HepG2 (cell line): Measurements from ENCODE around the gene NKX1-1. TPM values are rescaled to one million over a fixed set of nuclear protein-coding genes. Genes with fewer than 3 reads are reported as not detected.

Source experiments
- AHR ChIP-seq: IDR thresholded peaks from 2 replicates; pipeline ENCODE4 v1.6.1; 2018; ENCODE audit warnings: missing genetic modification reagents, missing compliant biosample characterization
- ATM ChIP-seq: fragments of 450-650 bp; IDR thresholded peaks from 2 replicates; pipeline ENCODE4 v1.7.1; 2017; ENCODE audit warnings: mild to moderate bottlenecking, borderline replicate concordance
- ELK4 ChIP-seq: sonication (generic); formaldehyde crosslinking; IDR thresholded peaks from 2 replicates; pipeline ENCODE4 v1.9.0; 2021; ENCODE audit warnings: missing genetic modification reagents, borderline replicate concordance
- ETV6 ChIP-seq: sonication (generic); formaldehyde crosslinking; conservative IDR thresholded peaks from 2 replicates; pipeline ENCODE4 v1.4.0; 2020; ENCODE audit warnings: missing genetic modification reagents
- HNRNPK ChIP-seq: fragments of 200-400 bp; formaldehyde crosslinking; IDR thresholded peaks from 2 replicates; pipeline ENCODE4 v1.6.1; 2018; ENCODE audit warnings: low read length, low read depth, moderate library complexity, mild to moderate bottlenecking; ENCODE audit not compliant: poor library complexity, severe bottlenecking
- IRF2 ChIP-seq: IDR thresholded peaks from 2 replicates; pipeline ENCODE4 v1.6.1; 2018; ENCODE audit warnings: missing genetic modification reagents, missing compliant biosample characterization
- MEIS2 ChIP-seq: sonication (generic); formaldehyde crosslinking; IDR thresholded peaks from 2 replicates; pipeline ENCODE4 v1.9.0; 2021; ENCODE audit warnings: mild to moderate bottlenecking, missing genetic modification reagents
- NCOR1 ChIP-seq: fragments of 200-600 bp; sonication (generic); IDR thresholded peaks from 2 replicates; pipeline ENCODE4 v1.7.0; 2017; ENCODE audit warnings: antibody characterized with exemption, low read length, borderline replicate concordance
- RAD21 ChIP-seq: fragments of 450-650 bp; formaldehyde crosslinking; IDR thresholded peaks from 2 replicates; pipeline ENCODE4 v1.5.0; 2020; ENCODE audit warnings: mild to moderate bottlenecking
- RARA ChIP-seq: IDR thresholded peaks from 2 replicates; pipeline ENCODE4 v1.6.1; 2016; ENCODE audit warnings: missing genetic modification reagents, missing compliant biosample characterization
- REXO4 ChIP-seq: sonication (generic); formaldehyde crosslinking; IDR thresholded peaks from 2 replicates; pipeline ENCODE4 v1.8.0; 2022; ENCODE audit warnings: missing genetic modification reagents, mild to moderate bottlenecking, borderline replicate concordance
- TBX2 ChIP-seq: sonication (generic); formaldehyde crosslinking; IDR thresholded peaks from 2 replicates; pipeline ENCODE4 v1.5.0; 2020; ENCODE audit warnings: missing genetic modification reagents, mild to moderate bottlenecking, borderline replicate concordance
- THAP11 ChIP-seq: IDR thresholded peaks from 2 replicates; pipeline ENCODE4 v1.6.1; 2016; ENCODE audit warnings: missing biosample characterization, missing genetic modification reagents
- ZBTB20 ChIP-seq: sonication (generic); formaldehyde crosslinking; IDR thresholded peaks from 2 replicates; pipeline ENCODE4 v1.8.1; 2023; ENCODE audit warnings: missing genetic modification reagents, low read depth, mild to moderate bottlenecking, borderline replicate concordance
- ZIK1 ChIP-seq: sonication (generic); formaldehyde crosslinking; IDR thresholded peaks from 2 replicates; pipeline ENCODE4 v1.5.0; 2020; ENCODE audit warnings: mild to moderate bottlenecking, low read depth, missing genetic modification reagents, borderline replicate concordance
- ZNF224 ChIP-seq: sonication (generic); formaldehyde crosslinking; IDR thresholded peaks from 2 replicates; pipeline ENCODE4 v1.5.0; 2020; ENCODE audit warnings: mild to moderate bottlenecking, missing genetic modification reagents
- ZNF225 ChIP-seq: sonication (generic); formaldehyde crosslinking; IDR thresholded peaks from 2 replicates; pipeline ENCODE4 v1.4.0; 2020; ENCODE audit warnings: mild to moderate bottlenecking, missing genetic modification reagents
- ZNF260 ChIP-seq: sonication (generic); formaldehyde crosslinking; IDR thresholded peaks from 2 replicates; pipeline ENCODE4 v1.4.0; 2020; ENCODE audit warnings: missing genetic modification reagents, low read depth, mild to moderate bottlenecking, borderline replicate concordance
- ZNF343 ChIP-seq: sonication (generic); formaldehyde crosslinking; IDR thresholded peaks from 2 replicates; pipeline ENCODE4 v1.4.0; 2020; ENCODE audit warnings: mild to moderate bottlenecking, missing genetic modification reagents
- ZNF451 ChIP-seq: sonication (generic); formaldehyde crosslinking; IDR thresholded peaks from 2 replicates; pipeline ENCODE4 v1.5.0; 2020; ENCODE audit warnings: mild to moderate bottlenecking, missing genetic modification reagents
- ZNF605 ChIP-seq: sonication (generic); formaldehyde crosslinking; IDR thresholded peaks from 2 replicates; pipeline ENCODE4 v1.8.0; 2022; ENCODE audit warnings: mild to moderate bottlenecking, missing genetic modification reagents
- polyA plus RNA-seq, 8 experiments: library from polyadenylated mRNA; depleted of rRNA in 3 of 8; stranded (reverse) in 7 of 8; unstranded in 1 of 8; fragments of >200 nt; fragmentation: Illumina TruSeq in 4 of 8; extraction: Trizol in 4 of 8; gene quantifications; 2 replicates each; pipeline versions ENCODE4 v1.2.1 to v1.2.3, GENCODE V29; 2011 to 2016; ENCODE audit warnings: low read depth in 4 of 8, missing spikeins in 1 of 8, mixed read lengths in 1 of 8; ENCODE audit not compliant: insufficient read depth in 1 of 8
- total RNA-seq, 5 experiments: library from RNA; depleted of rRNA; stranded (reverse); fragments of >200 nt; fragmentation: Illumina TruSeq; extraction: Trizol; gene quantifications; 2 replicates each; pipeline ENCODE4 v1.2.3, GENCODE V29; 2016; ENCODE audit warnings: low read depth in 1 of 5
- TF ChIP-seq, protein P1 (sequence below): sonication (generic); formaldehyde crosslinking; conservative IDR thresholded peaks from 2 replicates; pipeline ENCODE4 v1.4.0; 2020; ENCODE audit warnings: missing genetic modification reagents
- TF ChIP-seq, protein P2 (sequence below): sonication (generic); formaldehyde crosslinking; IDR thresholded peaks from 2 replicates; pipeline ENCODE4 v1.4.0; 2020; ENCODE audit warnings: mild to moderate bottlenecking, missing genetic modification reagents
- TF ChIP-seq, protein P3 (sequence below), 2 experiments: fragments of 450-650 bp in 1 of 2; sonication (generic) in 1 of 2; formaldehyde crosslinking; IDR thresholded peaks; 2 replicates each; pipeline versions ENCODE4 v1.5.0 to v1.8.0; 2020 to 2022; ENCODE audit warnings: mild to moderate bottlenecking in 1 of 2, missing genetic modification reagents in 1 of 2

The NKX1-1 gene
- total and polyA plus RNA-seq, 2 of the 13 experiments (the other 11 are each of a cell fraction or from before 2014, with no cell fraction given), result not detected

DNA sequence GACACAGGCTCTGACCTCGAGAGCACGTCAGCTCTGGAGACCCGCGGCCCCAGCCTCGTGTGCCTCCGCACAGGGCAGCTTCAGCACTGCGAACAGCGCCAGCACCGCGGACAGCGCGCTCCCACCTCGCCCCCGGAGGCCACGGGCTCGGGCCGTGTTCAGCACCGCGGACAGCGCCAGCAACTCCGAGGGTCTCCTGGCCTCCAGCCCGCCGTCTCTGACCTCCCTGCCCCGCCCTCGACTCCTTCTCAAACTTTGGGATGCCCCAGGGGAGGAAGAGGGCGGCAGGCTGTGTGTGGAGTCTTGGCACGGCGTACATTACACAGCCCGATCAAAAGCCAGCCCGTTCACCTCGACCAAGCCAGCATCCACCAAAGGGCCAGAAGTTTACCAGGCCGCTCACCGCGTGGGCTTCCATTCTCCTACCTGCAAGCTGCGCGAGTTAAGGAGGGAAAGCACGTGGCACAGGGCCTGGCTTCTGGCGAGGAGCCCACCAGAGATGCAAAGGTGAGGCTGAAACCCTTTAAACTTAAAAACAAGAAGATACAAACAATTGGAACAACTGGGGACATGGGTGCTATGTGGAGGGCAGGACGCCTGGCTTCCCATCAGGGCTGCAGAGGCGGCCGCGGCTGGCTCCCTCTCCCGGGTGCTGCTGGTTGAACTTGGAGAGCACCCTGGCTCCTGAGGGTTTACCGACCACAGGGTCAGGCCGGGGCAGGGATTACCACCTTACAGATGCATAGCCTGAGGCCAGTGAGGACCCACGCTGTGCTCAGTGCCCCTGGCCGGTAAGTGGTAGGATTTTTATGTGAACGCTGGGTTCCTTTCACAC, 4.5 kb upstream of the NKX1-1 start (continued):
- TF ChIP-seq RARA (CRISPR knock-in tag) (peak; percentile 97), MEIS2 (CRISPR knock-in tag) (peak; percentile 100), ETV6 (CRISPR knock-in tag) (peak; percentile 100), TBX2 (CRISPR knock-in tag) (peak; percentile 99), ZNF451 (CRISPR knock-in tag) (peak; percentile 100), RAD21 (peak; percentile 60), HNRNPK (no peak), ZNF224 (peak; percentile 99), REXO4 (peak; percentile 100), IRF2 (CRISPR knock-in tag) (peak; percentile 99), ATM (no peak), THAP11 (CRISPR knock-in tag) (peak; percentile 90), ZNF260 (CRISPR knock-in tag) (peak; percentile 98; the same call in 1 of the 2 replicates), ZBTB20 (CRISPR knock-in tag) (peak; percentile 100), ZNF605 (CRISPR knock-in tag) (peak; percentile 100), NCOR1 (no peak), ELK4 (CRISPR knock-in tag) (peak; percentile 100; the same call in 1 of the 2 replicates), ZNF343 (CRISPR knock-in tag) (peak; percentile 100), ZNF225 (CRISPR knock-in tag) (peak; percentile 100), AHR (CRISPR knock-in tag) (peak; percentile 100), ZIK1 (peak; percentile 100)
- TF ChIP-seq, protein P1, sequence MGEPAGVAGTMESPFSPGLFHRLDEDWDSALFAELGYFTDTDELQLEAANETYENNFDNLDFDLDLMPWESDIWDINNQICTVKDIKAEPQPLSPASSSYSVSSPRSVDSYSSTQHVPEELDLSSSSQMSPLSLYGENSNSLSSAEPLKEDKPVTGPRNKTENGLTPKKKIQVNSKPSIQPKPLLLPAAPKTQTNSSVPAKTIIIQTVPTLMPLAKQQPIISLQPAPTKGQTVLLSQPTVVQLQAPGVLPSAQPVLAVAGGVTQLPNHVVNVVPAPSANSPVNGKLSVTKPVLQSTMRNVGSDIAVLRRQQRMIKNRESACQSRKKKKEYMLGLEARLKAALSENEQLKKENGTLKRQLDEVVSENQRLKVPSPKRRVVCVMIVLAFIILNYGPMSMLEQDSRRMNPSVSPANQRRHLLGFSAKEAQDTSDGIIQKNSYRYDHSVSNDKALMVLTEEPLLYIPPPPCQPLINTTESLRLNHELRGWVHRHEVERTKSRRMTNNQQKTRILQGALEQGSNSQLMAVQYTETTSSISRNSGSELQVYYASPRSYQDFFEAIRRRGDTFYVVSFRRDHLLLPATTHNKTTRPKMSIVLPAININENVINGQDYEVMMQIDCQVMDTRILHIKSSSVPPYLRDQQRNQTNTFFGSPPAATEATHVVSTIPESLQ, result peak; percentile 100
- TF ChIP-seq, protein P2, sequence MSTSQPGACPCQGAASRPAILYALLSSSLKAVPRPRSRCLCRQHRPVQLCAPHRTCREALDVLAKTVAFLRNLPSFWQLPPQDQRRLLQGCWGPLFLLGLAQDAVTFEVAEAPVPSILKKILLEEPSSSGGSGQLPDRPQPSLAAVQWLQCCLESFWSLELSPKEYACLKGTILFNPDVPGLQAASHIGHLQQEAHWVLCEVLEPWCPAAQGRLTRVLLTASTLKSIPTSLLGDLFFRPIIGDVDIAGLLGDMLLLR, result peak; percentile 100
- TF ChIP-seq, protein P3, sequence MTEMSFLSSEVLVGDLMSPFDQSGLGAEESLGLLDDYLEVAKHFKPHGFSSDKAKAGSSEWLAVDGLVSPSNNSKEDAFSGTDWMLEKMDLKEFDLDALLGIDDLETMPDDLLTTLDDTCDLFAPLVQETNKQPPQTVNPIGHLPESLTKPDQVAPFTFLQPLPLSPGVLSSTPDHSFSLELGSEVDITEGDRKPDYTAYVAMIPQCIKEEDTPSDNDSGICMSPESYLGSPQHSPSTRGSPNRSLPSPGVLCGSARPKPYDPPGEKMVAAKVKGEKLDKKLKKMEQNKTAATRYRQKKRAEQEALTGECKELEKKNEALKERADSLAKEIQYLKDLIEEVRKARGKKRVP (CRISPR knock-in tag; IDR thresholded peaks at IDR 0.05), result peak in 1 of 2 experiments; percentile 94; a peak in 2 of 4 replicates
